Neutrophil (primary cell): ENCODE measurements around the gene ALOX15B.

Experiments used
- H3K27ac ChIP-seq: fragments of 200-600 bp; sonication (generic); 2 replicates; pipeline ENCODE4 v1.5.1; 2016; ENCODE audit warnings: mild to moderate bottlenecking, moderate library complexity
- H3K27me3 ChIP-seq: fragments of 200-600 bp; sonication (generic); 2 replicates; pipeline ENCODE4 v1.6.0; 2016; ENCODE audit warnings: mild to moderate bottlenecking
- H3K36me3 ChIP-seq: fragments of 200-600 bp; sonication (generic); 2 replicates; pipeline ENCODE4 v1.5.1; 2017
- H3K4me1 ChIP-seq, 2 experiments: fragments of 200-600 bp in 1 of 2; sonication (generic) in 1 of 2; 1 replicate in 1 of 2; 2 replicates in 1 of 2; pipeline versions ENCODE4 v1.5.1 to v1.6.1; 2013 to 2016; ENCODE audit warnings: low read depth in 1 of 2, low read length in 1 of 2, mild to moderate bottlenecking in 1 of 2, moderate library complexity in 1 of 2; ENCODE audit not compliant: control insufficient read depth in 1 of 2, insufficient read depth in 1 of 2
- H3K4me3 ChIP-seq, 2 experiments: fragments of 200-600 bp in 1 of 2; sonication (generic) in 1 of 2; 1 replicate in 1 of 2; 2 replicates in 1 of 2; pipeline ENCODE4 v1.5.1; 2013 to 2016; ENCODE audit warnings: low read depth in 1 of 2, low read length in 1 of 2, mild to moderate bottlenecking in 1 of 2, moderate library complexity in 1 of 2
- H3K9me3 ChIP-seq: fragments of 200-600 bp; sonication (generic); 2 replicates; pipeline ENCODE4 v1.5.1; 2016
- CTCF ChIP-seq: fragments of 200-600 bp; sonication (generic); IDR thresholded peaks from 2 replicates; pipeline ENCODE4 v1.5.1; 2016; ENCODE audit warnings: antibody characterized with exemption

ALOX15B gene

DNA sequence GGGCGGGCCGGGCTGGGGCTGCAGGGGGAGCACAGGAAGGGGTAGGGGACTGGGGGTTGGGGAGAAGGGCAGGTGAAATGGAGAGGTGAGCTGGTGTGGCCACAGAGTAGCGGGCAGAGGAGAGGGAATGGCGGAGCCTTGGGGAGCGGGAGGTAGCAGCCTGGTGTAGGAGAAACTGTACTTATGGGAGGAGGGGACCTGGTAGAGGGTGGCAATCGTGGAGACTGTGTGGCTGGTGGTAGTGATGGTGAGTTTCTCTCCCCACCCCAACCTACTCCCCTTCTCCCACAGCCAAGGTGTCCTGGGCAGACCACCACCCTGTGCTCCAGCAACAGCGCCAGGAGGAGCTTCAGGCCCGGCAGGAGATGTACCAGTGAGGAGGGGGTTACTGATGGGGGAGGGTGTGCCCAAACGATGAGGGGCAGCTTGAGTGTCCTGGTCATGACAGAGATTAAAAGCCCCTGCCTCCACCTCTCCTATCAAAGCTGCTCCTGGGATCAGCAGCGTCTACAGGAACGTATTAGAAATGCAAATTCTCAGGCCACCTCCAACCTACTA lies 831 bp downstream of the ALOX15B start:
- peaks cover 22 to 35% of the 10 kb centered on the region in 2 experiments for H3K4me1 ChIP-seq
- TF ChIP-seq CTCF = no peak
- H3K36me3 ChIP-seq = no peaks in the 10 kb centered on the region
- H3K27ac ChIP-seq = no peak overlapping the region
- H3K4me3 ChIP-seq = no peak overlapping the region
- H3K27me3 ChIP-seq = peaks cover 45% of the 10 kb centered on the region
- no peaks in the 10 kb centered on the region for H3K9me3 ChIP-seq

DNA sequence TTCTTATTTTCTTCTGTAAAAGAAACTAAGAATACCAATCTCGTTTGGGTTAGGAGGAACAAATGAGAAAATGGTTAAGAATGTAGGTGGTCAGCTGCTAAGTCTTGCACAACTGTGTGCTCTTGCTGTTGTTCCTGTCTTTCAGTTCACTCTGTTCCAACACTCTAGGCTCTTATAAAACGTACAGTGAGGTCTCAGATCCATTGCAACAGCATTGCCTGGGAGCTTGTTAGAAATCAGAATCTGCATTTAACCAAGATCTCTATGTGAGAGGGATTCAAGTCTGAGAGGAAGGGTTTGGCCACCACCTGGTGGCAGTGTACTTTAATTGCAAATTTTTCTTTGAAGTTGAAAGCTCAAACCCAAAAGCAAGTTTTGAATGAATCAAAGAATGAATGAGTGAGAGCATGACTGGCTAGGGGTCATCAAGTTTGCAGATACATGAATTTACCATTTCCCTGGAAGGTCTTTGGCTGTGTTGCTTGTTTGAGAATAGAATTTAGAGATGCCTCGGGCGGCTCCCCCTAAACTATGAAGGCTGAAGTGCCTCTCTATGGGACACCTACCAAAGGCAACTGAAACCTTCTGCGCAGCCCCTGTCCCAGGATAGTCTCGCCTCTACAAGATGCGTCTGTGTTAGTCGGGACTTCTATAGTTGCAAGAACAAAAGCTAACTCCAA lies 2.5 kb downstream of the ALOX15B start:
- Histone ChIP-seq H3K27me3 (peaks cover 46% of the 10 kb centered on the region), H3K36me3 (no peaks in the 10 kb centered on the region), H3K4me1 (peaks cover 22 to 35% of the 10 kb centered on the region in 2 experiments), H3K4me3 (peak overlapping the region in 1 of 2 experiments; percentile 19), H3K27ac (peak overlapping the region; percentile 68), H3K9me3 (no peaks in the 10 kb centered on the region)
- peak; percentile 28 for TF ChIP-seq CTCF

DNA sequence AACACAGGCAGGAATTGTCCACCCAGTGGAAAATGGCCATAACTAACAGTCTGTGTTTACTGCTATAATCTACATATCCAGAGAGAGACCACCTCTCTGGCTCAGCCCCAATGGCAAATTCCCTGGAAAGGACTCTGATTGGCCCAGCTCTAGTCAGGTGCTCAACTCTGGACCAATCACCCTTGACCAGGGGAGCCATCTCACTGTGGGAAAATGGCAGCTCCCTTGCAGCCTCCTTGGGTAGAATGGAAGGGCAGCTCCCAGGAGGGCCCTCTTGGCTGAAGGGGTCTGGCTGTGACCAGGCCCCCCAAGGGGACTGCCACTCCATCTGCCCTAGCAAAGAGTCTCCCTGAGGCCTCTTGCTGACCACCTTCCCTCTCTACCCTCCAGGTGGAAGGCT lies 3.1 kb downstream of the ALOX15B start:
- no peak overlapping the region for H3K4me3 ChIP-seq
- TF ChIP-seq CTCF = no peak
- H3K36me3 ChIP-seq = no peaks in the 10 kb centered on the region
- H3K27ac ChIP-seq = peak overlapping the region; percentile 68
- H3K9me3 ChIP-seq = no peaks in the 10 kb centered on the region
- H3K27me3 ChIP-seq = peaks cover 50% of the 10 kb centered on the region
- H3K4me1 ChIP-seq = peaks cover 22 to 35% of the 10 kb centered on the region in 2 experiments

GRCh38 chr17:8044819-8045810 lies 6.3 kb downstream of the ALOX15B start:
- Histone ChIP-seq H3K27ac (no peak overlapping the region), H3K36me3 (no peaks in the 10 kb centered on the region), H3K27me3 (peaks cover 24% of the 10 kb centered on the region), H3K4me3 (no peak overlapping the region), H3K9me3 (no peaks in the 10 kb centered on the region), H3K4me1 (peaks cover 22 to 25% of the 10 kb centered on the region in 2 experiments)
- TF ChIP-seq CTCF = no peak

DNA sequence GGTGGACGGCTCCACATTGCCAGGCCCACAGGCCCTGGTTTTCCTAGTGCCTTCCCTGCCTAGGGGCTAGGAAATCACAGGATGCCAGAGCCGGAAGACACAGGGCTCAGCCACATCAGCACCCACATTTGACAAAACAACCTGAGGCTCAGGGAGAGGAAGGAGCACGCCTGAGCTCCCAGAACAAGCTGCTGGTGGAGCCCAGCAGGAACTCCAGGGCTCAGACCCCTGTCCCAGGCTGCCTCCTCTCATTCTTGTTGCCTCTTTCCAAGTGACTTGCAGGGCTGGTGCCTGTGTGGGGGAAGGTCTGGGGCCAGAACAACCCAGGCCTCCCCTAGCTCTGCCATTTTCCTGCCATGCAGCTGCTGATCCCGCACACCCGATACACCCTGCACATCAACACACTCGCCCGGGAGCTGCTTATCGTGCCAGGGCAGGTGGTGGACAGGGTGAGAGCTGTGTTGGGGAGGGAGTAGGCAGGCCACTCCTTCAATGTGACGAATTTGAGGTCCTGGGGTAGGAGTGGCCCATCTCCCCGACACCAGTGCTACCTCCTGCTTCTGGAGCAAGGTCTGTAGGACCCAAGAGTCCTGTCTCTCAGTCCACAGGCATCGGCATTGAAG lies 7.6 kb downstream of the ALOX15B start:
- Histone ChIP-seq H3K9me3 (no peaks in the 10 kb centered on the region), H3K36me3 (no peaks in the 10 kb centered on the region), H3K4me3 (no peak overlapping the region), H3K4me1 (peaks cover 11 to 14% of the 10 kb centered on the region in 2 experiments), H3K27ac (no peak overlapping the region), H3K27me3 (peaks cover 22% of the 10 kb centered on the region)
- TF ChIP-seq CTCF = no peak
